ENCODE data around the gene SPDYE9. TPM values are rescaled to one million over a fixed set of nuclear protein-coding genes. Genes with fewer than 3 reads are reported as not detected.
"Not testable (repeated sequence)": the region's sequence is repeated elsewhere in the genome, so short reads cannot be mapped to it uniquely, and the experiment has no call there.

Gene SPDYE9
- total RNA-seq, 1 donor from 2014 or later, result not detected

DNA sequence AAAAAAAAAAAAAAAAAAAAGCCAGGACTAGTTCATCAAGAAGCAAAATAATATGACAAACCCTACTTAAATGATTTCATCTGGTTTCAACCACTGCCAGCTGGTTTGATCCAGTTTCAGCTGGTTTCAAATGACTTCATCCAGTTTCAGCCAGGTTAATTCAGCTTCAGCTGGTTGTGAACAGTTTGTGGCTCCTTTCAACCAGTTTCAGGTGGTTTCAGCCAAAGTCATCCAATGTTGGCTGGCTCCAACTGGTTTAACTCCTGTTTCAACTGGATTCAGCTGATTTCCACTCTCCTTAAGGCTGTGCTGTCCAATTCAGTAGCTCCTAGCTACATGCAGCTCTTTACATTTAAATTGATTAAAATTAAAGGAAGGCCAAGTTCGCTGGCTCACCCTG, 32.3 kb upstream of the SPDYE9 start:
- not testable (repeated sequence) for H3K9ac ChIP-seq (ENCODE audit: low read length); H3K27ac ChIP-seq (ENCODE audit: low read depth, low read length); DNase-seq (ENCODE audit: low read depth); H3K4me3 Mint-ChIP-seq (ENCODE audit: unreplicated experiment); H3K9me3 Mint-ChIP-seq (ENCODE audit: unreplicated experiment); FAIRE-seq; H3K4me1 ChIP-seq (ENCODE audit: insufficient read depth, low read length); H3K27me3 ChIP-seq (ENCODE audit: insufficient read depth, low read length); H3K36me3 Mint-ChIP-seq (ENCODE audit: low read depth, unreplicated experiment); H3K9me3 ChIP-seq (ENCODE audit: insufficient read depth, low read depth, low read length); H3K27me3 Mint-ChIP-seq (ENCODE audit: low read depth, unreplicated experiment); H3K4me2 ChIP-seq (ENCODE audit: low read length); H3K27ac Mint-ChIP-seq (ENCODE audit: unreplicated experiment); H3K4me3 ChIP-seq (ENCODE audit: insufficient read depth, low read depth, low read length); H2AFZ ChIP-seq (ENCODE audit: low read depth, low read length); H4K20me1 ChIP-seq (ENCODE audit: insufficient read depth, low read length); H3K4me1 Mint-ChIP-seq (ENCODE audit: low read depth, unreplicated experiment); H3K79me2 ChIP-seq (ENCODE audit: insufficient read depth, low read length); H3K36me3 ChIP-seq (ENCODE audit: insufficient read depth, low read length)

DNA sequence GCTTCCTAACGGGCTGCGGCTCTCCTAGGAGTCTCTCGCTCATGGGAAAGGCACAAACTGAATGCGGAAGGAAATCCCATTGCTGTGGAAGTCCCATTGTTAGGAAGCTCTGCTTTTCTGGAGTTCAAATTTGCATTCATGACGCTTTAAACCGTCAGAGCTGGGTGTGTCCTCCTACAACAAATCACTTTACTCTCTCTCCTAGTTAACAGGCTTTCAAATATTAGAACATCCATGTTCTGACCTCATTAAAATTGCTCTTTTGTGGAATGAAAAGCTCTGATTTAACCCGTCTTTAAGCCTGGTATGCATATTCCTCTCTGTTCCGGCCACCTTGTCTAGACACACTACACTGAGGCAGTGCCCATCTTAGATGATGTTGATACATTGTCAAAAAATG, 28.0 kb downstream of the SPDYE9 start, which contains the start of gene SPDYE11:
SPDYE11 (minus strand) TSS at position 101 of the 400 bp plus-strand sequence. CDS start 1,800 bp downstream, outside the sequence.
- not testable (repeated sequence) for H3K4me1 ChIP-seq (ENCODE audit: insufficient read depth, low read length); H2AFZ ChIP-seq (ENCODE audit: low read depth, low read length); H3K27me3 ChIP-seq (ENCODE audit: insufficient read depth, low read length); H3K27ac ChIP-seq (ENCODE audit: low read depth, low read length); H3K4me2 ChIP-seq (ENCODE audit: low read length); H3K79me2 ChIP-seq (ENCODE audit: insufficient read depth, low read length); H3K9me3 Mint-ChIP-seq (ENCODE audit: unreplicated experiment); H3K27ac Mint-ChIP-seq (ENCODE audit: unreplicated experiment); H3K4me3 ChIP-seq (ENCODE audit: insufficient read depth, low read depth, low read length); DNase-seq (ENCODE audit: low read depth); FAIRE-seq; H3K36me3 Mint-ChIP-seq (ENCODE audit: low read depth, unreplicated experiment); H3K27me3 Mint-ChIP-seq (ENCODE audit: low read depth, unreplicated experiment); H3K36me3 ChIP-seq (ENCODE audit: insufficient read depth, low read length); H3K4me1 Mint-ChIP-seq (ENCODE audit: low read depth, unreplicated experiment); H3K9me3 ChIP-seq (ENCODE audit: insufficient read depth, low read depth, low read length); H4K20me1 ChIP-seq (ENCODE audit: insufficient read depth, low read length); H3K4me3 Mint-ChIP-seq (ENCODE audit: unreplicated experiment); H3K9ac ChIP-seq (ENCODE audit: low read length)

DNA sequence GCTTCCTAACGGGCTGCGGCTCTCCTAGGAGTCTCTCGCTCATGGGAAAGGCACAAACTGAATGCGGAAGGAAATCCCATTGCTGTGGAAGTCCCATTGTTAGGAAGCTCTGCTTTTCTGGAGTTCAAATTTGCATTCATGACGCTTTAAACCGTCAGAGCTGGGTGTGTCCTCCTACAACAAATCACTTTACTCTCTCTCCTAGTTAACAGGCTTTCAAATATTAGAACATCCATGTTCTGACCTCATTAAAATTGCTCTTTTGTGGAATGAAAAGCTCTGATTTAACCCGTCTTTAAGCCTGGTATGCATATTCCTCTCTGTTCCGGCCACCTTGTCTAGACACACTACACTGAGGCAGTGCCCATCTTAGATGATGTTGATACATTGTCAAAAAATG, 56.2 kb downstream of the SPDYE9 start, which contains the start of gene SPDYE8:
SPDYE8 (minus strand) TSS at position 101 of the 400 bp plus-strand sequence. CDS start 1,800 bp downstream, outside the sequence.
- FAIRE-seq; H3K27ac ChIP-seq (ENCODE audit: low read depth, low read length); H3K4me1 Mint-ChIP-seq (ENCODE audit: low read depth, unreplicated experiment); H3K9ac ChIP-seq (ENCODE audit: low read length); H3K4me1 ChIP-seq (ENCODE audit: insufficient read depth, low read length); H4K20me1 ChIP-seq (ENCODE audit: insufficient read depth, low read length); H3K79me2 ChIP-seq (ENCODE audit: insufficient read depth, low read length); H3K9me3 ChIP-seq (ENCODE audit: insufficient read depth, low read depth, low read length); H3K27ac Mint-ChIP-seq (ENCODE audit: unreplicated experiment); H3K36me3 ChIP-seq (ENCODE audit: insufficient read depth, low read length); H3K4me3 ChIP-seq (ENCODE audit: insufficient read depth, low read depth, low read length); H2AFZ ChIP-seq (ENCODE audit: low read depth, low read length); H3K9me3 Mint-ChIP-seq (ENCODE audit: unreplicated experiment); H3K36me3 Mint-ChIP-seq (ENCODE audit: low read depth, unreplicated experiment); H3K27me3 ChIP-seq (ENCODE audit: insufficient read depth, low read length); DNase-seq (ENCODE audit: low read depth); H3K4me2 ChIP-seq (ENCODE audit: low read length); H3K4me3 Mint-ChIP-seq (ENCODE audit: unreplicated experiment); H3K27me3 Mint-ChIP-seq (ENCODE audit: low read depth, unreplicated experiment): not testable (repeated sequence)

Other genes with a start within 250 kb of the SPDYE9 start
- 46.0 and 49.1 TPM in 2 replicates for gene POM121, start 160.9 kb downstream of the SPDYE9 start, total RNA-seq
- 0.79 and 0.91 TPM in 2 replicates for gene TRIM74, start 116.6 kb downstream of the SPDYE9 start, total RNA-seq
- not detected in 2 replicates for gene SPDYE8, start 56.3 kb downstream of the SPDYE9 start, total RNA-seq
- gene SPDYE11, start 28.1 kb downstream of the SPDYE9 start, total RNA-seq, result not detected in 2 replicates
- 26.0 and 27.6 TPM in 2 replicates for gene NSUN5, start 222.8 kb upstream of the SPDYE9 start, total RNA-seq
- gene TRIM50, start 242.0 kb upstream of the SPDYE9 start, total RNA-seq, result not detected in 2 replicates
- gene FKBP6, start 242.1 kb upstream of the SPDYE9 start, total RNA-seq, result not detected in 2 replicates